PFSK-1 (cell line): Measurements from ENCODE around the gene XIRP2.

Experiments used
- FOXP2 ChIP-seq: optimal IDR thresholded peaks from 2 replicates; pipeline ENCODE3; 2011; ENCODE audit warnings: borderline replicate concordance, control low read depth, inconsistent platforms; ENCODE audit not compliant: insufficient read depth; ENCODE audit errors: extremely low read length, extremely low read depth
- POLR2AphosphoS5 ChIP-seq: IDR thresholded peaks from 2 replicates; pipeline ENCODE4 v1.6.1; 2012; ENCODE audit warnings: low read depth, mild to moderate bottlenecking, control low read depth, low read length, moderate library complexity
- SIN3A ChIP-seq: IDR thresholded peaks from 2 replicates; pipeline ENCODE4 v1.6.1; 2012; ENCODE audit warnings: mild to moderate bottlenecking, low read length, moderate library complexity, borderline replicate concordance; ENCODE audit not compliant: insufficient read depth
- TAF1 ChIP-seq: IDR thresholded peaks from 2 replicates; pipeline ENCODE4 v1.6.1; 2012; ENCODE audit warnings: low read length, control low read depth, borderline replicate concordance; ENCODE audit not compliant: insufficient read depth
- TF ChIP-seq, protein P1 (sequence below), 2 experiments: IDR thresholded peaks; 2 replicates each; pipeline versions ENCODE4 v1.6.1 to v1.8.0; 2011 to 2012; ENCODE audit warnings: low read depth in 2 of 2, low read length in 2 of 2, control low read depth in 1 of 2, inconsistent platforms in 1 of 2, mild to moderate bottlenecking in 1 of 2, moderate library complexity in 1 of 2; ENCODE audit not compliant: insufficient read depth in 1 of 2

The XIRP2 gene

GRCh38 chr2:166994588-166995336 lies 106.5 kb downstream of the XIRP2 start:
- TF ChIP-seq, protein P1, sequence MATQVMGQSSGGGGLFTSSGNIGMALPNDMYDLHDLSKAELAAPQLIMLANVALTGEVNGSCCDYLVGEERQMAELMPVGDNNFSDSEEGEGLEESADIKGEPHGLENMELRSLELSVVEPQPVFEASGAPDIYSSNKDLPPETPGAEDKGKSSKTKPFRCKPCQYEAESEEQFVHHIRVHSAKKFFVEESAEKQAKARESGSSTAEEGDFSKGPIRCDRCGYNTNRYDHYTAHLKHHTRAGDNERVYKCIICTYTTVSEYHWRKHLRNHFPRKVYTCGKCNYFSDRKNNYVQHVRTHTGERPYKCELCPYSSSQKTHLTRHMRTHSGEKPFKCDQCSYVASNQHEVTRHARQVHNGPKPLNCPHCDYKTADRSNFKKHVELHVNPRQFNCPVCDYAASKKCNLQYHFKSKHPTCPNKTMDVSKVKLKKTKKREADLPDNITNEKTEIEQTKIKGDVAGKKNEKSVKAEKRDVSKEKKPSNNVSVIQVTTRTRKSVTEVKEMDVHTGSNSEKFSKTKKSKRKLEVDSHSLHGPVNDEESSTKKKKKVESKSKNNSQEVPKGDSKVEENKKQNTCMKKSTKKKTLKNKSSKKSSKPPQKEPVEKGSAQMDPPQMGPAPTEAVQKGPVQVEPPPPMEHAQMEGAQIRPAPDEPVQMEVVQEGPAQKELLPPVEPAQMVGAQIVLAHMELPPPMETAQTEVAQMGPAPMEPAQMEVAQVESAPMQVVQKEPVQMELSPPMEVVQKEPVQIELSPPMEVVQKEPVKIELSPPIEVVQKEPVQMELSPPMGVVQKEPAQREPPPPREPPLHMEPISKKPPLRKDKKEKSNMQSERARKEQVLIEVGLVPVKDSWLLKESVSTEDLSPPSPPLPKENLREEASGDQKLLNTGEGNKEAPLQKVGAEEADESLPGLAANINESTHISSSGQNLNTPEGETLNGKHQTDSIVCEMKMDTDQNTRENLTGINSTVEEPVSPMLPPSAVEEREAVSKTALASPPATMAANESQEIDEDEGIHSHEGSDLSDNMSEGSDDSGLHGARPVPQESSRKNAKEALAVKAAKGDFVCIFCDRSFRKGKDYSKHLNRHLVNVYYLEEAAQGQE (IDR thresholded peaks at IDR 0.05; ENCODE audit: insufficient read depth in 1 of 2, low read depth in 2 of 2, low read length in 2 of 2) = no peak
- TF ChIP-seq FOXP2 (no peak), TAF1 (no peak), POLR2AphosphoS5 (no peak), SIN3A (no peak)

DNA sequence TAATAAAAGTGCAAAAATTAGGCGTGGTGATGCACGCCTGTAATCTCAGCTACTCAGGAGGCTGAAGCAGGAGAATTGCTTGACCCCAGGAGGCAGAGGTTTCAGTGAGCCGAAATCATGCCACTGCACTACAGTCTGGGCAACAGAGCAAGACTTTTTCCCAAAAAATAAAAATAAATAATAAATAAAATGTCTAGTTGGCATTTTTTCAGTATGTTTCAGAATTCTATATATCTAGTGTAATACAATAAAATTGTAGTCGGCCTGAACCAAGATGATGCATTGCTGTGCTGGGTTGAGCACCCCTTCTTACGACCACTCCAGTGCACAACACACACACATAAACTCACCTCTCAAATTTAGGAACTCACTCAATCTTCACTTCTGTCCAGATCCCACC lies 108.2 kb downstream of the XIRP2 start:
- TF ChIP-seq SIN3A (no peak), TAF1 (no peak), POLR2AphosphoS5 (no peak), FOXP2 (no peak)
- TF ChIP-seq, protein P1 (IDR thresholded peaks at IDR 0.05; ENCODE audit: insufficient read depth in 1 of 2, low read depth in 2 of 2, low read length in 2 of 2) = no peak

DNA sequence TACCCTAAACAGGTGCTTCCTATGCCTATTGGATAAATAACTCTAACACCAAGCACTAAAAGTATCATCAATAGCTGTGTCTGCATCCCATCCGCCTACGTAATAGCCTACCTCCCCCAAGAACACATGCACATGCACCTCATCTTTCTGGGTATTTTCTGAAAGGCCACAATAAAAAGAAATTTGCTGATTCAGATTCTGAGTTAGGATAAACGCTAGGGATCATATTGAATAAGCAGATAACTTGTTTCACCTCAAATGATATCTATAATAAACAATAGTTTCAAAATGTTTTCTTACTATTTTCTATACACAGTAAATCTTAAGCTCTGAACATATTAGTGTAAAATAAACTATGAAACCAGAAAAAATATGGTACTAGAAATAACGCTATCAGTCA lies 112.9 kb downstream of the XIRP2 start:
- no peak for TF ChIP-seq POLR2AphosphoS5
- TF ChIP-seq FOXP2 = no peak
- no peak for TF ChIP-seq SIN3A
- TF ChIP-seq, protein P1 (IDR thresholded peaks at IDR 0.05; ENCODE audit: insufficient read depth in 1 of 2, low read depth in 2 of 2, low read length in 2 of 2) = no peak
- no peak for TF ChIP-seq TAF1

- TF ChIP-seq, protein P1 (IDR thresholded peaks at IDR 0.05; ENCODE audit: insufficient read depth in 1 of 2, low read depth in 2 of 2, low read length in 2 of 2) = no peak
- TF ChIP-seq SIN3A = no peak
- TF ChIP-seq FOXP2 = no peak
- TF ChIP-seq TAF1 = no peak
- no peak for TF ChIP-seq POLR2AphosphoS5
These were observed 116.8 kb downstream of the XIRP2 start for GRCh38 chr2:167005096-167005495.
